DND-41 (cell line): Measurements from ENCODE around the gene TGFB1.
"Not testable (repeated sequence)": the region's sequence is repeated elsewhere in the genome, so short reads cannot be mapped to it uniquely, and the experiment has no call there.

ENCODE experiments used
- ATAC-seq: fragments of 200-7000 bp; cut with Tn5 transposase; 3 replicates; pipeline ENCODE4 v1.9.1; 2021; ENCODE audit warnings: low read depth; ENCODE audit not compliant: insufficient read depth
- DNase-seq: peaks from one replicate; pipeline ENCODE4 v3.0.0-alpha.2; 2020
- H2AFZ ChIP-seq: 2 replicates; pipeline ENCODE4 v1.6.0; 2012; ENCODE audit warnings: low read depth, low read length
- H3K27ac ChIP-seq: 2 replicates; pipeline ENCODE4 v1.5.1; 2012; ENCODE audit warnings: low read length, inconsistent platforms
- H3K27me3 ChIP-seq: fragments of 200-600 bp; sonication (generic); 2 replicates; pipeline ENCODE4 v1.6.0; 2012; ENCODE audit warnings: low read length, mild to moderate bottlenecking, inconsistent platforms; ENCODE audit not compliant: insufficient read depth, poor library complexity
- H3K36me3 ChIP-seq: 2 replicates; pipeline ENCODE4 v1.5.1; 2012; ENCODE audit warnings: low read length, inconsistent platforms; ENCODE audit not compliant: insufficient read depth
- H3K4me1 ChIP-seq: 2 replicates; pipeline ENCODE4 v1.5.1; 2012; ENCODE audit warnings: mild to moderate bottlenecking, low read length; ENCODE audit not compliant: insufficient read depth
- H3K4me2 ChIP-seq: 2 replicates; pipeline ENCODE4 v1.6.0; 2012; ENCODE audit warnings: mild to moderate bottlenecking, moderate library complexity, low read length, inconsistent platforms; ENCODE audit not compliant: insufficient read depth
- H3K4me3 ChIP-seq, 2 experiments: fragments of 200-600 bp in 1 of 2; shearing (Covaris generic) in 1 of 2; 2 replicates each; pipeline ENCODE4 v1.5.1; 2012 to 2016; ENCODE audit warnings: inconsistent platforms in 2 of 2, low read length in 2 of 2, mild to moderate bottlenecking in 2 of 2, low read depth in 1 of 2, moderate library complexity in 1 of 2
- H3K79me2 ChIP-seq: 2 replicates; pipeline ENCODE4 v1.6.0; 2012; ENCODE audit warnings: low read length, inconsistent platforms; ENCODE audit not compliant: insufficient read depth
- H3K9ac ChIP-seq: 2 replicates; pipeline ENCODE4 v1.6.0; 2012; ENCODE audit warnings: low read depth, mild to moderate bottlenecking, inconsistent platforms, low read length, moderate library complexity
- H3K9me3 ChIP-seq: 2 replicates; pipeline ENCODE4 v1.5.1; 2012; ENCODE audit warnings: low read length, moderate library complexity, mild to moderate bottlenecking, inconsistent platforms; ENCODE audit not compliant: insufficient read depth, severe bottlenecking
- H4K20me1 ChIP-seq: 2 replicates; pipeline ENCODE4 v1.6.0; 2012; ENCODE audit warnings: low read length; ENCODE audit not compliant: insufficient read depth
- EZH2 ChIP-seq: IDR thresholded peaks from 3 replicates; pipeline ENCODE4 v1.6.1; 2012; ENCODE audit warnings: borderline replicate concordance, low read depth, mild to moderate bottlenecking, moderate library complexity, low read length, inconsistent platforms; ENCODE audit not compliant: severe bottlenecking
- TF ChIP-seq, protein P1 (sequence below): IDR thresholded peaks from 2 replicates; pipeline ENCODE4 v1.5.1; 2012; ENCODE audit warnings: borderline replicate concordance, low read length, moderate library complexity, mild to moderate bottlenecking; ENCODE audit not compliant: poor library complexity, severe bottlenecking; ENCODE audit errors: extremely low read depth

TGFB1 gene

DNA sequence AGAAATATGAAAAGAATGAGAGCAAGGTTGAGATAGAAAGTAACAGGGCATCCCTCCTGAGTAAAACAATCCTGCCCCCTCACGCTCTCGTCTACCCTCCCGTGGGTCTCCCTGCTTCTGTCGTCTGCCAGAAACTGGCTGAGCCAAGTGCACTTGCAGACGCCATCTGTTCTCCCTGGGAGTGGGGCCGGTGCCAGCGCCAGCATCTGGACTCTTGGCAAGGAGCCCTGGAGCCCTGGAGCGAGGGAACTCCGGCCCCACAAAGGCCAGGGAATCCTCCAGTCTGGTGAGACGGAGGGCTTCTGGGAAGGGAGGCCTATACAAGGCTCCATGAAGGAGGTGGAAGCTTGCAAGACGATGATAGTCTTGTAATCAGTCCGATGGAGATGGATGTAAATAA lies 20.3 kb upstream of the TGFB1 start:
- Histone ChIP-seq H2AFZ (no peak overlapping the region), H3K4me2 (no peak overlapping the region), H3K27me3 (no peaks in the 10 kb centered on the region), H3K4me3 (no peak overlapping the region), H3K79me2 (peaks cover 2% of the 10 kb centered on the region; the same call in 1 of the 2 replicates), H3K4me1 (no peaks in the 10 kb centered on the region), H4K20me1 (no peaks in the 10 kb centered on the region), H3K36me3 (no peaks in the 10 kb centered on the region), H3K9ac (no peak overlapping the region), H3K27ac (no peak overlapping the region), H3K9me3 (no peaks in the 10 kb centered on the region)
- DNase-seq (no peak), ATAC-seq (no peak)
- TF ChIP-seq EZH2, result no peak
- TF ChIP-seq, protein P1, sequence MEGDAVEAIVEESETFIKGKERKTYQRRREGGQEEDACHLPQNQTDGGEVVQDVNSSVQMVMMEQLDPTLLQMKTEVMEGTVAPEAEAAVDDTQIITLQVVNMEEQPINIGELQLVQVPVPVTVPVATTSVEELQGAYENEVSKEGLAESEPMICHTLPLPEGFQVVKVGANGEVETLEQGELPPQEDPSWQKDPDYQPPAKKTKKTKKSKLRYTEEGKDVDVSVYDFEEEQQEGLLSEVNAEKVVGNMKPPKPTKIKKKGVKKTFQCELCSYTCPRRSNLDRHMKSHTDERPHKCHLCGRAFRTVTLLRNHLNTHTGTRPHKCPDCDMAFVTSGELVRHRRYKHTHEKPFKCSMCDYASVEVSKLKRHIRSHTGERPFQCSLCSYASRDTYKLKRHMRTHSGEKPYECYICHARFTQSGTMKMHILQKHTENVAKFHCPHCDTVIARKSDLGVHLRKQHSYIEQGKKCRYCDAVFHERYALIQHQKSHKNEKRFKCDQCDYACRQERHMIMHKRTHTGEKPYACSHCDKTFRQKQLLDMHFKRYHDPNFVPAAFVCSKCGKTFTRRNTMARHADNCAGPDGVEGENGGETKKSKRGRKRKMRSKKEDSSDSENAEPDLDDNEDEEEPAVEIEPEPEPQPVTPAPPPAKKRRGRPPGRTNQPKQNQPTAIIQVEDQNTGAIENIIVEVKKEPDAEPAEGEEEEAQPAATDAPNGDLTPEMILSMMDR, result no peak

DNA sequence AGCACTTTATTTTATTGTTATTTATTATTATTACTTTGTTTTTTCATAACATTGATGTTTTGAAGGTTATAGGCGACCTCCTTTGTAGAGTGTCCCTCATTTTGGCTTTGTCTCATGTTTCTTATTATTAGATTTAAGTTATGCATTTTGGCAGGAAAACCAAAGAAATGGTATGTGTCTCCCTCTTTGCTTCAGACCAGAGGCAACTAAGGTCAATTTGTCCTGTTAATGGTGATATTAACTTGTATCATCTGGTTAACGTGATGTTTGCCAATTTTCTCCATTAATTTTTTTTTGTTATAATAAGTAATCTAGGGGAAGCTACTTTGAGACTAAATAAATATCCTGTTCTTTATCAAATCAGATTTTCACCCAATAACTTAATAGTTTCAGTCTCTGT lies 18.8 kb upstream of the TGFB1 start:
- Histone ChIP-seq H3K79me2 (peaks cover 2% of the 10 kb centered on the region; the same call in 1 of the 2 replicates), H3K9ac (no peak overlapping the region), H3K27me3 (no peaks in the 10 kb centered on the region), H3K4me1 (no peaks in the 10 kb centered on the region), H3K4me2 (no peak overlapping the region), H3K27ac (no peak overlapping the region), H3K36me3 (no peaks in the 10 kb centered on the region), H3K9me3 (no peaks in the 10 kb centered on the region), H4K20me1 (no peaks in the 10 kb centered on the region), H2AFZ (no peak overlapping the region), H3K4me3 (no peak overlapping the region)
- TF ChIP-seq, protein P1, result no peak
- no peak for TF ChIP-seq EZH2
- no peak for ATAC-seq
- DNase-seq, result no peak

DNA sequence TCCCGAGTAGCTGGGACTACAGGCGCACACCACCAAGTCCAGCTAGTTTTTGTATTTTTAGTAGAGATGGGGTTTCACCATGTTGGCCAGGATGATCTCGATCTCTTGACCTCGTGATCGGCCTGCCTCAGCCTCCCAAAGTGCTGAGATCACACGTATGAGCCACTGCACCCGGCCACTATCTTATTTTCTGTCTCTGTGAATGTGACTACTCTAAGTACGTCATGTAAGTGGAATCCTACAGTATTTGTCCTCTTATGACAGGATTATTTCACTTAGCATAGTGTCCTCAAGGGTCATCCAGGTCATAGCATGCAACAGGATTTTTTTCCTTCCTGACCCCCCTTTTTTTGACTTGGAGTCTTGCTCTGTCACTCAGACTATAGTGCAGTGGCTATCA lies 17.8 kb upstream of the TGFB1 start:
- H3K36me3 ChIP-seq, result no peaks in the 10 kb centered on the region
- no peaks in the 10 kb centered on the region for H4K20me1 ChIP-seq
- no peak overlapping the region for H3K9ac ChIP-seq
- H2AFZ ChIP-seq, result no peak overlapping the region
- no peak overlapping the region for H3K27ac ChIP-seq
- H3K4me1 ChIP-seq, result no peaks in the 10 kb centered on the region
- no peaks in the 10 kb centered on the region for H3K9me3 ChIP-seq
- no peak for DNase-seq
- H3K79me2 ChIP-seq, result peaks cover 2% of the 10 kb centered on the region
- ATAC-seq, result no peak
- H3K4me2 ChIP-seq, result no peak overlapping the region
- no peak overlapping the region for H3K4me3 ChIP-seq
- TF ChIP-seq EZH2, result no peak
- TF ChIP-seq, protein P1, result no peak
- no peaks in the 10 kb centered on the region for H3K27me3 ChIP-seq

DNA sequence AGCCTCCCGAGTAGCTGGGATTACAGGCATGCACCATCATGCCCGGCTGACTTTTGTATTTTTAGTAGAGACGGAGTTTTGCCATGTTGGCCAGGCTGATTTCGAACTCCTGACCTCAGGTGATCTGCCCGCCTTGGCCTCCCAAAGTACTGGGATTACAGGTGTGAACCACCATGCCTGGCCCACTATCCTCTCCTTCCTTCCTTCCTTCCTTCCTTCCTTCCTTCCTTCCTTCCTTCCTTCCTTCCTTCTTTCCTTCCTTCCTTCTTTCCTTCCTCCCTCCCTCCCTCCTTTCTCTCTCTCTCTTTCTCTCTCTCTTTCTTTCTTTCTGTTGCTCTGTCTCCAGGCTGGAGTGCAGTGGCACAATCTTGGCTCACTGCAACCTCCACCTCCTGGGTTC lies 17.4 kb upstream of the TGFB1 start:
- not testable (repeated sequence) for H4K20me1 ChIP-seq, H3K27me3 ChIP-seq, ATAC-seq, DNase-seq, H3K4me1 ChIP-seq, H3K27ac ChIP-seq, H3K36me3 ChIP-seq, H3K4me2 ChIP-seq, H3K4me3 ChIP-seq, H3K9me3 ChIP-seq, H3K79me2 ChIP-seq, H3K9ac ChIP-seq, H2AFZ ChIP-seq
